Caki2 (cell line): Measurements from ENCODE around the gene FZD2. TPM values are rescaled to one million over a fixed set of nuclear protein-coding genes. Genes with fewer than 3 reads are reported as not detected.

ENCODE experiments used
- DNase-seq: peaks from one replicate; pipeline ENCODE4 v3.0.0-alpha.2; 2015; ENCODE audit warnings: low read depth
- in situ Hi-C: cut with HindIII; loops from 2 replicates; pipeline ENCODE4 v1.10.0; 2016; ENCODE audit warnings: low sequenced_read_pairs, low pct_unique_long_range_greater_than_20kb, mixed read lengths
- total RNA-seq: library from RNA; depleted of rRNA; stranded (reverse); fragments of >200 nt; shearing (Covaris generic); gene quantifications from 2 replicates; pipeline ENCODE4 v1.2.3, GENCODE V29; 2014; ENCODE audit warnings: low replicate concordance

FZD2 gene
- total RNA-seq, 1 experiment from 2014 or later, result 18.1 TPM

GRCh38 chr17:44543213-44543904, 13.9 kb upstream of the FZD2 start:
- in situ Hi-C loops, result loop anchor here (25.0 kb wide), 1 partner anchor 94 kb away; no protein-coding TSS in a partner anchor
- peak; percentile 43 for DNase-seq

- in situ Hi-C loops, result loop anchor here (25.0 kb wide), 1 partner anchor 93 kb away; no protein-coding TSS in a partner anchor
- no peak for DNase-seq
These were observed 13.3 kb upstream of the FZD2 start for GRCh38 chr17:44543905-44544523.

- in situ Hi-C loops, result loop anchor here (25.0 kb wide), 1 partner anchor 90 kb away; no protein-coding TSS in a partner anchor
- no peak for DNase-seq
These were observed 10.3 kb upstream of the FZD2 start for GRCh38 chr17:44546671-44547606.

GRCh38 chr17:44547625-44548267, 9.5 kb upstream of the FZD2 start:
- in situ Hi-C loops, result loop anchor here (25.0 kb wide), 1 partner anchor 90 kb away; no protein-coding TSS in a partner anchor
- no peak for DNase-seq

GRCh38 chr17:44548376-44549230, 8.7 kb upstream of the FZD2 start:
- in situ Hi-C loops, result loop anchor here (25.0 kb wide), 1 partner anchor 89 kb away; no protein-coding TSS in a partner anchor
- no peak for DNase-seq

GRCh38 chr17:44549686-44550085, 7.6 kb upstream of the FZD2 start:
- in situ Hi-C loops, result loop anchor here (25.0 kb wide), 1 partner anchor 88 kb away; no protein-coding TSS in a partner anchor
- no peak for DNase-seq

GRCh38 chr17:44552361-44552760, 4.9 kb upstream of the FZD2 start:
- DNase-seq, result no peak
- in situ Hi-C loops, result no loop called here

GRCh38 chr17:44555099-44555498, 2.2 kb upstream of the FZD2 start:
- no peak for DNase-seq
- in situ Hi-C loops, result no loop called here

GRCh38 chr17:44556166-44556831, 985 bp upstream of the FZD2 start:
- in situ Hi-C loops, result no loop called here
- peak; percentile 53 for DNase-seq

- in situ Hi-C loops, result no loop called here
- DNase-seq, result no peak
These were observed 484 bp downstream of the FZD2 start for GRCh38 chr17:44557651-44558285.

- in situ Hi-C loops, result no loop called here
- DNase-seq, result no peak
These were observed 1.0 kb downstream of the FZD2 start for GRCh38 chr17:44558334-44558709.

- in situ Hi-C loops, result no loop called here
- no peak for DNase-seq
These were observed 1.7 kb downstream of the FZD2 start for GRCh38 chr17:44558710-44559633.

GRCh38 chr17:44559634-44560554, 2.6 kb downstream of the FZD2 start:
- no peak for DNase-seq
- in situ Hi-C loops, result no loop called here

GRCh38 chr17:44561237-44561623, 3.9 kb downstream of the FZD2 start:
- in situ Hi-C loops, result no loop called here

GRCh38 chr17:44564429-44564828, 7.1 kb downstream of the FZD2 start:
- DNase-seq, result no peak
- in situ Hi-C loops, result no loop called here

More at GRCh38 chr17:44561237-44561623, 3.9 kb downstream of the FZD2 start:
- no peak for DNase-seq
